PC-3 (cell line): ENCODE data around the gene MAGI2. TPM values are rescaled to one million over a fixed set of nuclear protein-coding genes. Genes with fewer than 3 reads are reported as not detected.

Experiments
- ATAC-seq: fragments of 200-7000 bp; cut with Tn5 transposase; 2 replicates; pipeline ENCODE4 v1.9.1; 2020; ENCODE audit warnings: mild to moderate bottlenecking, moderate library complexity
- BruUV-seq: library from RNA; stranded (reverse); fragments of 400-500 nt; replicated peaks from 2 replicates; lab custom pipeline; 2021; lab: Mats Ljungman, UMichigan
- CTCF ChIA-PET: fragments of 300-600 bp; sonication (Branson Sonifier 250); formaldehyde crosslinking; loops from one replicate; lab custom pipeline; 2022; ENCODE audit warnings: antibody characterized with exemption; lab: Charles Lee
- POLR2A ChIA-PET: fragments of 300-600 bp; sonication (Branson Sonifier 250); formaldehyde crosslinking; loops from one replicate; lab custom pipeline; 2022; ENCODE audit warnings: antibody characterized with exemption; ENCODE audit not compliant: unreplicated experiment; lab: Charles Lee
- DNase-seq: peaks from one replicate; pipeline ENCODE4 v3.0.0-alpha.2; 2015
- H2AFZ ChIP-seq: fragments of 300-600 bp; sonication (generic); 2 replicates; pipeline ENCODE4 v1.6.0; 2016; ENCODE audit warnings: antibody characterized with exemption, low read length
- H3F3A ChIP-seq: fragments of 300-600 bp; sonication (generic); one replicate; pipeline ENCODE4 v1.6.0; 2017; ENCODE audit warnings: antibody characterized with exemption, low read length, control low read depth, mild to moderate bottlenecking; ENCODE audit not compliant: unreplicated experiment
- H3K27ac ChIP-seq: fragments of 300-600 bp; sonication (generic); 2 replicates; pipeline ENCODE4 v1.5.1; 2016; ENCODE audit warnings: mild to moderate bottlenecking, low read length
- H3K27me3 ChIP-seq: fragments of 300-600 bp; sonication (generic); 2 replicates; pipeline ENCODE4 v1.6.1; 2016; ENCODE audit warnings: low read length, mixed read lengths
- H3K36me3 ChIP-seq: fragments of 300-600 bp; sonication (generic); 2 replicates; pipeline ENCODE4 v1.6.1; 2016; ENCODE audit warnings: low read depth, mixed run types, low read length, mixed read lengths
- H3K4me1 ChIP-seq: fragments of 300-600 bp; sonication (generic); 2 replicates; pipeline ENCODE4 v1.5.1; 2016; ENCODE audit warnings: low read length; ENCODE audit not compliant: insufficient read depth
- H3K4me2 ChIP-seq: fragments of 300-600 bp; sonication (generic); 2 replicates; pipeline ENCODE4 v1.6.0; 2016; ENCODE audit warnings: low read length
- H3K4me3 ChIP-seq: fragments of 300-600 bp; sonication (generic); 2 replicates; pipeline ENCODE4 v1.5.1; 2016; ENCODE audit warnings: mild to moderate bottlenecking, low read length, mixed read lengths
- H3K79me2 ChIP-seq: fragments of 300-600 bp; sonication (generic); 2 replicates; pipeline ENCODE4 v1.6.1; 2017; ENCODE audit warnings: low read length, mixed read lengths
- H3K9ac ChIP-seq: fragments of 300-600 bp; sonication (generic); 2 replicates; pipeline ENCODE4 v1.6.0; 2016; ENCODE audit warnings: mild to moderate bottlenecking, low read length
- H3K9me2 ChIP-seq: fragments of 300-600 bp; sonication (generic); replicated peaks from 2 replicates; pipeline ENCODE4 v1.6.1; 2016; ENCODE audit warnings: mixed run types, low read length, mixed read lengths
- H3K9me3 ChIP-seq: fragments of 300-600 bp; sonication (generic); 2 replicates; pipeline ENCODE4 v1.6.1; 2016; ENCODE audit warnings: low read length, mixed read lengths
- H4K20me1 ChIP-seq: fragments of 300-600 bp; sonication (generic); 2 replicates; pipeline ENCODE4 v1.6.1; 2016; ENCODE audit warnings: low read length, mixed read lengths
- EZH2 ChIP-seq: fragments of 300-600 bp; sonication (generic); IDR thresholded peaks from one replicate; pipeline ENCODE4 v1.6.1; 2017; ENCODE audit warnings: antibody characterized with exemption, mild to moderate bottlenecking, low read length; ENCODE audit not compliant: unreplicated experiment
- EZH2phosphoT487 ChIP-seq: fragments of 300-600 bp; sonication (generic); IDR thresholded peaks from 2 replicates; pipeline ENCODE4 v1.6.1; 2018; ENCODE audit warnings: mild to moderate bottlenecking, antibody characterized with exemption, low read length, borderline replicate concordance
- intact Hi-C: fragments of 100-400 bp; cut with micrococcal nuclease; formaldehyde crosslinking; loops from 2 replicates; pipeline ENCODE4 v1.9.0; 2023
- total RNA-seq: library from RNA; depleted of rRNA; stranded (reverse); fragments of >200 nt; gene quantifications from 2 replicates; pipeline ENCODE4 v1.2.3, GENCODE V29; 2014
- TF ChIP-seq, protein P1 (sequence below): fragments of 300-600 bp; sonication (generic); conservative IDR thresholded peaks from 2 replicates; pipeline ENCODE4 v1.5.1; 2017; ENCODE audit warnings: antibody characterized with exemption, low read depth, mild to moderate bottlenecking, low read length

The MAGI2 gene
- total RNA-seq, 1 experiment from 2014 or later = not detected

DNA sequence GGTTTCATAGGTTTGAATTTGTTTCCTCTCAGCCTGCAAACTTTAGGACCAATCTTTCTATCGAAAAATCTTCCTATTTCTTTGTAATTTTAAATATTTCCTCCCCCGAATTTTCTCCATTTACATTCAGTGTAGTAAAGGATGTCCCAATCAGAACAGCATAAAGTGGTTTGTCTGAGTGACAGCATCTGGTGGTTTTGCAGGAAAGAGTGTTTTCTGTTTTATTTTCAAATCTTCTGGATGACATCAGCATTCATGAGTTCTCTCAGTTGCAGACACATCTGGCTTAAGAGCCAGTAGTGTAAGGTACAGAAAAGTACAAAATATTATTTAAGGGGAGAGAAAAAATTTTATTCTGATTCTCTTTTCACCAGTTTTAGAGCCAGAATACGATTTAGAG, 1020.0 kb downstream of the MAGI2 start:
- Histone ChIP-seq H3K9me2 (no peaks in the 10 kb centered on the region), H3K9me3 (no peaks in the 10 kb centered on the region), H3K4me1 (no peaks in the 10 kb centered on the region), H3K36me3 (no peaks in the 10 kb centered on the region), H3K27ac (no peak overlapping the region), H2AFZ (no peak overlapping the region), H4K20me1 (no peaks in the 10 kb centered on the region), H3K27me3 (peaks cover 51% of the 10 kb centered on the region), H3K4me2 (no peak overlapping the region), H3F3A (no peaks in the 10 kb centered on the region), H3K79me2 (no peaks in the 10 kb centered on the region), H3K9ac (no peak overlapping the region), H3K4me3 (no peak overlapping the region)
- BruUV-seq = no TSS peak
- intact Hi-C loops = no loop called here
- POLR2A ChIA-PET = no interaction called here
- DNase-seq (no peak), ATAC-seq (no peak)
- CTCF ChIA-PET = interaction anchor here (0.7 kb wide), 1 partner anchor 299 kb away, joined by 3 read pairs; no protein-coding TSS in a partner anchor
- TF ChIP-seq EZH2phosphoT487 (no peak), EZH2 (no peak)
- TF ChIP-seq, protein P1, sequence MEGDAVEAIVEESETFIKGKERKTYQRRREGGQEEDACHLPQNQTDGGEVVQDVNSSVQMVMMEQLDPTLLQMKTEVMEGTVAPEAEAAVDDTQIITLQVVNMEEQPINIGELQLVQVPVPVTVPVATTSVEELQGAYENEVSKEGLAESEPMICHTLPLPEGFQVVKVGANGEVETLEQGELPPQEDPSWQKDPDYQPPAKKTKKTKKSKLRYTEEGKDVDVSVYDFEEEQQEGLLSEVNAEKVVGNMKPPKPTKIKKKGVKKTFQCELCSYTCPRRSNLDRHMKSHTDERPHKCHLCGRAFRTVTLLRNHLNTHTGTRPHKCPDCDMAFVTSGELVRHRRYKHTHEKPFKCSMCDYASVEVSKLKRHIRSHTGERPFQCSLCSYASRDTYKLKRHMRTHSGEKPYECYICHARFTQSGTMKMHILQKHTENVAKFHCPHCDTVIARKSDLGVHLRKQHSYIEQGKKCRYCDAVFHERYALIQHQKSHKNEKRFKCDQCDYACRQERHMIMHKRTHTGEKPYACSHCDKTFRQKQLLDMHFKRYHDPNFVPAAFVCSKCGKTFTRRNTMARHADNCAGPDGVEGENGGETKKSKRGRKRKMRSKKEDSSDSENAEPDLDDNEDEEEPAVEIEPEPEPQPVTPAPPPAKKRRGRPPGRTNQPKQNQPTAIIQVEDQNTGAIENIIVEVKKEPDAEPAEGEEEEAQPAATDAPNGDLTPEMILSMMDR = no peak

DNA sequence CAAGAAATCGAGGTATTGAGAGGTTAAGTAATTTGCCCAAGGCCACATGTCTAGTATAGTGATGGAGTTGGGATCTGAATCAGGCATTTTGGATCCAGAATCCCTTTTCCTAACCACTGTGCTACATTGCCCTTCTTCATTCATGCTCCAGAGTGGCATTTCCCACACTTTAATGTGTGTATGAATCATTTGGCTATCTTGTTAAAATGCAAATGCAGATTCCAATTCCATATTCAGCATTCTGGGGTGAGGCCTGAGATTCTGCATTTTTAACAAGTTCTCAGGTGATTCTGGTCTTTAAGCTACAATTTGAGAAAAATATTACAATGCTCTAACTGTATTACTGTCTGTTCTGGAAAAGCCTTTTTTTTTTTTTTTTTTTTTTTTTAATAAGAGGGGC, 1023.6 kb downstream of the MAGI2 start:
- DNase-seq (no peak), ATAC-seq (no peak)
- BruUV-seq = no TSS peak
- Histone ChIP-seq H3K9me3 (no peaks in the 10 kb centered on the region), H3K27me3 (peaks cover 39% of the 10 kb centered on the region), H4K20me1 (no peaks in the 10 kb centered on the region), H3F3A (no peaks in the 10 kb centered on the region), H3K9ac (no peak overlapping the region), H3K36me3 (no peaks in the 10 kb centered on the region), H3K27ac (no peak overlapping the region), H3K9me2 (no peaks in the 10 kb centered on the region), H3K79me2 (no peaks in the 10 kb centered on the region), H3K4me2 (no peak overlapping the region), H2AFZ (no peak overlapping the region), H3K4me3 (no peak overlapping the region), H3K4me1 (no peaks in the 10 kb centered on the region)
- ChIA-PET POLR2A (no interaction called here), CTCF (no interaction called here)
- TF ChIP-seq EZH2 = no peak
- TF ChIP-seq EZH2phosphoT487 = no peak
- TF ChIP-seq, protein P1 = no peak
- intact Hi-C loops = no loop called here

DNA sequence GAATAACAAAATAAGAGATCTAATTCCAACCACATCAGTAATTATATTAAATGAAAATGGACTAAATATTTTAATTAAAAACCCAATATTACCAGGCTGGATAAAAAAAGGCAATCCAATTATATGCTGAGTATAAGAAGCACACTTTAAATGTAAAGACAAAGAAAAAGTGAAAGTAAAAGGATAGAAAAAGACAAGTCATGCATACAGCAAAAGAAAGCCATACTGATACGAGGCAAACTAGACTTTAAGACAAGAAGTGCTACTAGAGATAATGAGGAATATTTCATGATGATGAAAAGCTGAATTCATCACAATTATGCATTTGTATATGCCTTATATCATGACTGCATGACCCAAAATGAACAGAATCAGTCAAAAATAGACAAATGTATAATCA, 1026.3 kb downstream of the MAGI2 start:
- Histone ChIP-seq H3K4me1 (no peaks in the 10 kb centered on the region), H3K27me3 (peaks cover 27% of the 10 kb centered on the region), H3K4me3 (no peak overlapping the region), H3K9me2 (no peaks in the 10 kb centered on the region), H3K79me2 (no peaks in the 10 kb centered on the region), H3K4me2 (no peak overlapping the region), H3K27ac (no peak overlapping the region), H3K9ac (no peak overlapping the region), H2AFZ (no peak overlapping the region), H4K20me1 (no peaks in the 10 kb centered on the region), H3F3A (no peaks in the 10 kb centered on the region), H3K36me3 (no peaks in the 10 kb centered on the region), H3K9me3 (no peaks in the 10 kb centered on the region)
- no TSS peak for BruUV-seq
- intact Hi-C loops = no loop called here
- ATAC-seq (no peak), DNase-seq (no peak)
- TF ChIP-seq EZH2 = no peak
- TF ChIP-seq, protein P1 = no peak
- no peak for TF ChIP-seq EZH2phosphoT487
- ChIA-PET CTCF (no interaction called here), POLR2A (no interaction called here)
